Omental fat pad (tissue), 4 donors: ENCODE results near the gene SELENOW. TPM values are rescaled to one million over a fixed set of nuclear protein-coding genes. Genes with fewer than 3 reads are reported as not detected.

Source experiments
- ATAC-seq: fragments of 150-250 bp; one replicate; pipeline ENCODE4 v1.9.1; 2016; ENCODE audit warnings: mild to moderate bottlenecking, moderate library complexity; ENCODE audit not compliant: low FRiP score
- DNase-seq: peaks from one replicate; pipeline ENCODE4 v3.0.0-alpha.2; 2019; ENCODE audit warnings: low spot score
- CTCF ChIP-seq, 3 donors: fragments of 450-650 bp; IDR thresholded peaks; one replicate each; pipeline ENCODE4 v1.5.1; 2016 to 2017; ENCODE audit warnings: antibody characterized with exemption in 3 of 3, mild to moderate bottlenecking in 3 of 3, moderate library complexity in 2 of 3
- total RNA-seq, 4 donors: library from RNA; depleted of rRNA; stranded (reverse); fragments of >200 nt; gene quantifications; one replicate each; pipeline ENCODE4 v1.1.0, GENCODE V29; 2016

Gene SELENOW
- total RNA-seq: 100 to 1,000 TPM; 198 to 420 (median 334) TPM

- DNase-seq: no peak
- ATAC-seq: peak; percentile 85
- no peak for TF ChIP-seq CTCF (IDR thresholded peaks at IDR 0.05)
Observed at GRCh38 chr19:47778049-47778953, at the start of gene SELENOW. Gene SELENOW, plus strand, starts transcription at chr19:47778703. Its CDS starts 83 bp downstream, at chr19:47778786.

GRCh38 chr19:47729468-47729798 is 49.1 kb upstream of the SELENOW start:
- DNase-seq (no peak), ATAC-seq (peak; percentile 95)
- TF ChIP-seq CTCF (IDR thresholded peaks at IDR 0.05): no peak

GRCh38 chr19:47729799-47730520 is 48.5 kb upstream of the SELENOW start:
- DNase-seq: peak; percentile 40
- TF ChIP-seq CTCF (IDR thresholded peaks at IDR 0.05): no peak
- ATAC-seq: peak; percentile 75

- ATAC-seq (no peak), DNase-seq (no peak)
- no peak for TF ChIP-seq CTCF (IDR thresholded peaks at IDR 0.05)
Observed at GRCh38 chr19:47730521-47730889, 48.0 kb upstream of the SELENOW start.

- DNase-seq: no peak
- ATAC-seq: no peak
Observed at GRCh38 chr19:47730910-47731309, 47.6 kb upstream of the SELENOW start.

GRCh38 chr19:47735131-47735530 is 43.4 kb upstream of the SELENOW start:
- DNase-seq (no peak), ATAC-seq (no peak)
- no peak for TF ChIP-seq CTCF (IDR thresholded peaks at IDR 0.05)

More at GRCh38 chr19:47730910-47731309, 47.6 kb upstream of the SELENOW start:
- no peak for TF ChIP-seq CTCF (IDR thresholded peaks at IDR 0.05)
